Mesodermal cell (in vitro differentiated cells): ENCODE results near the gene LIX1L.

Source experiments
- H3K27ac ChIP-seq: 2 replicates; pipeline ENCODE4 v1.7.0; 2013; ENCODE audit warnings: mild to moderate bottlenecking, low read depth, low read length, moderate library complexity; ENCODE audit not compliant: severe bottlenecking
- H3K36me3 ChIP-seq: 2 replicates; pipeline ENCODE4 v1.7.1; 2013; ENCODE audit warnings: mild to moderate bottlenecking, low read length, moderate library complexity; ENCODE audit not compliant: control insufficient read depth, insufficient read depth
- H3K4me1 ChIP-seq: one replicate; pipeline ENCODE4 v1.7.1; 2013; ENCODE audit warnings: mild to moderate bottlenecking, low read length; ENCODE audit not compliant: insufficient read depth, control insufficient read depth, poor library complexity, severe bottlenecking
- H3K4me3 ChIP-seq: 2 replicates; pipeline ENCODE4 v1.7.0; 2013; ENCODE audit warnings: low read length, control low read depth, mild to moderate bottlenecking; ENCODE audit not compliant: insufficient read depth, poor library complexity, severe bottlenecking; ENCODE audit errors: extremely low read depth
- H3K9me3 ChIP-seq: 2 replicates; pipeline ENCODE4 v1.7.1; 2013; ENCODE audit warnings: mild to moderate bottlenecking, low read length, moderate library complexity; ENCODE audit not compliant: control insufficient read depth
- WGBS, 2 experiments: methylation state at CpG; one replicate each; pipeline ENCODE4 v1.1.5; 2013; ENCODE audit warnings: missing lambda C conversion rate in 2 of 2; ENCODE audit not compliant: insufficient coverage in 2 of 2; 5-methylcytosine and 5-hydroxymethylcytosine counted together

LIX1L gene

GRCh38 chr1:145975216-145975615, 17.4 kb upstream of the LIX1L start:
- WGBS, 2 experiments = 88 to 97% methylated on average over 4 of the region's 4 CpGs
- Histone ChIP-seq H3K36me3 (no peaks in the 10 kb centered on the region), H3K4me1 (peaks cover 28% of the 10 kb centered on the region), H3K4me3 (no peak overlapping the region), H3K27ac (no peak overlapping the region), H3K9me3 (no peaks in the 10 kb centered on the region)

DNA sequence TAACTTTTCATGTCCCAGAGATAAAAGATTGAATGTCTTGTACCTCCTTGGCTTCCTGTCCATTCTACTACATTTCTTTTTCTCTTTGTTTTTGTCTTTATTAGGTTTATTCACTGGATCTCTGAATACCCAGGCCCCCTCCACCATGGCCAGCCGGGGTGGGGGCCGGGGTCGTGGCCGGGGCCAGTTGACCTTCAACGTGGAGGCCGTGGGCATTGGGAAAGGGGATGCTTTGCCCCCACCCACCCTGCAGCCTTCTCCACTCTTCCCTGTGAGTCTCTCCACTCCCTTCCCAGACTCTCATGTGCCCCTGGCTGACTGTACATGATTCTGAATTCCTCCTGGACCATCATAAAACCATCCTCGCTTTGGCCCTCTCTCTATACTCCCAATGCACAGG, 16.9 kb upstream of the LIX1L start:
- WGBS, 2 experiments = 96 to 100% methylated on average over 1 to 4 of the region's 7 CpGs
- H3K27ac ChIP-seq = no peak overlapping the region
- H3K4me1 ChIP-seq = peaks cover 23% of the 10 kb centered on the region
- H3K9me3 ChIP-seq = no peaks in the 10 kb centered on the region
- H3K36me3 ChIP-seq = no peaks in the 10 kb centered on the region
- no peak overlapping the region for H3K4me3 ChIP-seq

GRCh38 chr1:145972580-145972979, 14.8 kb upstream of the LIX1L start:
- Histone ChIP-seq H3K27ac (no peak overlapping the region), H3K9me3 (peaks cover 4% of the 10 kb centered on the region), H3K36me3 (no peaks in the 10 kb centered on the region), H3K4me3 (no peak overlapping the region), H3K4me1 (peaks cover 6% of the 10 kb centered on the region)
- WGBS, 2 experiments = 91 to 98% methylated on average over 4 of the region's 7 CpGs

GRCh38 chr1:145967288-145967687, 9.5 kb upstream of the LIX1L start:
- Histone ChIP-seq H3K9me3 (peaks cover 7% of the 10 kb centered on the region), H3K4me3 (no peak overlapping the region), H3K4me1 (peaks cover 17% of the 10 kb centered on the region), H3K36me3 (no peaks in the 10 kb centered on the region), H3K27ac (no peak overlapping the region)
- WGBS, 2 experiments = 78 to 100% methylated on average over 1 of the region's 2 CpGs

GRCh38 chr1:145965119-145965744, 7.4 kb upstream of the LIX1L start:
- Histone ChIP-seq H3K36me3 (no peaks in the 10 kb centered on the region), H3K4me3 (peak overlapping the region; percentile 60), H3K27ac (no peak overlapping the region), H3K9me3 (peaks cover 7% of the 10 kb centered on the region), H3K4me1 (peaks cover 21% of the 10 kb centered on the region)
- WGBS, 2 experiments = 40% methylated on average over 3 of the region's 5 CpGs; no CpG with 5 or more reads in 1 of the 2 experiments

DNA sequence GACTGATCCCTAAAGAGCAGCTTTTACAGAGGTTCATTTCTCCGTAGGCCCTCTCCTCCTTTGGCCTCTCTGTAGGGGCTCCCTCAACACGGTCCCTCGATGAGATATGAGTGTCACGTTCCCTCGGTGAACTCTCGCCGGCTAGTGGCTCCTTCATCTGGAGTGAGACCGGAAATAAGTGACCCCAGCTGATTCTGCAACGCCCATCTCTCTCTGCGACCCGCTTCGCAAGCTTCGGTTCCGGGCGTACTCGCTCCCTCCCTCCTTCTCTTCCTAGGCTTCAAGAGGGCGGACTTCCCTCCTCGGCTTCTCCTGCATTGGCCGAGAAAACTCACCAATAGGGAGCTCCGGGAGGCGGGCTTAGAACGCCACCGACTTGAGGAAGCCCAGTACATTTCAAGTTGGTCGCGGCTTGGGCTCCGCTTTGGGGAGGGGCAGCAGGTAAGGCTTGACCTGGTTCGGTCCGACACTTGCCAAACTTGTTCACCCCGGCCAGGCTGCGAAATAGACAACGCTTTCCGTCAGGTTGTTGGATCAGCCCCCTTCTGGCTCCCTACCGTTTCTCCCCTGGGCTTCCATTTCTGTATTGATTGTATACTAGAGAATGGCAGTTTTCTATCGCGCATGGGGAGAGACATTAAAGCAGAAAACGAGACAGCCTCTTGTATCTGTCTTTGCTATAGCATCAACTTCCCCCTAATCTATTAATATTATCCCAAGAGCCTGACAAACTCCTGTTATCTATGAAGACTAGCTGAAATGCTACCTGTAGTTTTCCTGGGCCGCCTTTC, 6.7 kb upstream of the LIX1L start, which contains the start of the genes ANKRD34A and POLR3GL:
ANKRD34A (minus strand) TSS at position 248 of the 791 bp plus-strand sequence. CDS start 2,816 bp downstream, outside the sequence.
POLR3GL (plus strand) TSS at position 363 of the 791 bp plus-strand sequence. CDS start 10,176 bp downstream, outside the sequence.
- peak within 1 kb of the TSS; percentile 71 for H3K27ac ChIP-seq

GRCh38 chr1:145963265-145964019, 5.6 kb upstream of the LIX1L start:
- peak overlapping the region; percentile 60 for H3K4me3 ChIP-seq

More for the DNA sequence above, 6.7 kb upstream of the LIX1L start, which contains the start of the genes ANKRD34A and POLR3GL:
- H3K36me3 ChIP-seq = no peaks in the 10 kb centered on the region
- H3K4me3 ChIP-seq = peak within 1 kb of the TSS; percentile 60
- peaks cover 7% of the 10 kb centered on the region for H3K9me3 ChIP-seq
- peaks cover 21% of the 10 kb centered on the region for H3K4me1 ChIP-seq
- WGBS, 2 experiments = 3 to 4% methylated on average over 29 to 30 of the region's 37 CpGs

DNA sequence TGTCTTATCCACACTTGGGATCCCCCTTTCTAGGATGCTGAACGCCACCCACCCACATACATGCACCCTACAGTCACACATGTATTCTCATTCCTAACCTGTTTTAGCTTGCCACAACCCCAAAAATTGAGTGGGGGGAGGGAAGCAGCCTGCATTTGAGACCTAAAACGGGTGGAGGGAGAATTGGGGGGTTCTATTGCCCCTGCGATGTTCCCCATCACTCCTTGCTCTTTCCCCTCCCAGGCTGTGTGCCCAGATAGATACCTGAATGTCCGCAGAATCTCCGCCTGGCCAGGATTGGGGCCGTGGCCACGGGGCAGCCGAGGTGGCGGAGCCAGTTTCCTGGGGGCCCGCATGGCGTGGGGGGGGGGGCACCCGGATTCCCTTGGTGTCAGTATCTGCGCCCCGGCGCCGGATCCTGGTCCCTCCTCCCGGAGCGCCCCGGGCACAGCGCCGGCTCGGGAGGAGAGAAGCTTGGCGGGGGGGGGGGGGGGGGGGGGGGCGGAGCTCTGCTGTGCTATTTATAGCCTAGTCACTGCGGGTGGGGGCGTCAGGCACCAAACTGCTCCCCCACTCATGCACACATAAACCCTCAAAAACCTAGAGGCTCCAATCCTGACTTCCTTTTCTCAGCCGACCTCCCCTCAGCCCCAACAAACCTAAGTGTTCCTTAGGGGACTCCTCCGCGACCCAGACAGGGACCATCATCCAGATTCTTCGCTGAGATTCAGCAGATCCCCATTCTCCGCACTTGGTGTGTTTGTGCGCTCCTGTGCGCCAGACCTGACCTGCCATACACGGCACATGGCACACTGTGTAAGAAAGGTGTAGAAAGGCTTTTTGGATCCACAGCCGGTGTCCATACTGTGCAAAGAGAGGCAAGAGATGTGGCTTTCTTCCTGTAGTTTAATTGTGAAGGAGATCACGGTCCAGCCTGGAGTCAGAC, 4.6 kb upstream of the LIX1L start:
- Histone ChIP-seq H3K36me3 (no peaks in the 10 kb centered on the region), H3K4me3 (peak overlapping the region; percentile 60), H3K4me1 (peaks cover 28% of the 10 kb centered on the region), H3K9me3 (peaks cover 2% of the 10 kb centered on the region), H3K27ac (peak overlapping the region; percentile 33)
- WGBS, 2 experiments = 18 to 25% methylated on average over 9 to 17 of the region's 36 CpGs

More at GRCh38 chr1:145963265-145964019, 5.6 kb upstream of the LIX1L start:
- H3K9me3 ChIP-seq = peaks cover 7% of the 10 kb centered on the region
- H3K27ac ChIP-seq = peak overlapping the region; percentile 71
- no peaks in the 10 kb centered on the region for H3K36me3 ChIP-seq
- WGBS, 2 experiments = 68 to 70% methylated on average over 3 of the region's 5 CpGs
- H3K4me1 ChIP-seq = peaks cover 23% of the 10 kb centered on the region

- Histone ChIP-seq H3K4me3 (peak overlapping the region; percentile 60), H3K36me3 (no peaks in the 10 kb centered on the region), H3K9me3 (no peaks in the 10 kb centered on the region), H3K27ac (no peak overlapping the region), H3K4me1 (peaks cover 28% of the 10 kb centered on the region)
- 2 to 3% methylated on average over 50 to 57 of the region's 57 CpGs for WGBS, 2 experiments
Measured at GRCh38 chr1:145961425-145962156, 3.8 kb upstream of the LIX1L start.
